ENCODE results near the gene GATAD2B. TPM values are rescaled to one million over a fixed set of nuclear protein-coding genes. Genes with fewer than 3 reads are reported as not detected.
A peak's percentile ranks its signal among the peaks of the same experiment; 100 is the strongest.

The GATAD2B gene
- total and polyA plus RNA-seq, 7 donors = 3.4 to 53.1 (median 34.8) TPM

DNA sequence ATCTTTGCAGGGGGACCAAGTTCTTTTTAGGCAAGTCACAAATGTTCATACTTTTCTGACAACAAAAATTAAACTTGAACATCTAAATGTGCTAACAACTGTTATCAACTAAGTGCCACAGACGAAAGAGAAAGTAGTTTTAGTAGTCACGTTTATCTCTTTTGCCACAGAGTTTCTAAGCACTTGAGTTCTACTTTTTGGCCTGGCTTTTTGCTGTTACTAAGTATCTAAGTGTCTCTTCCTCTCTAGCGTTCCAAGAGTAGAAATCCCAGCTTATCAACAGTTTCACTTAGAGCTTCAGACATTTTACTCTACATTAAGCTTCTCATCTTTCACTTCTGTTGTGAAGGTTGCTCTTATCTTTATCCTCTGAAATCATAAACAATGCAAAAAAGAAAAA is 34.2 kb downstream of the GATAD2B start:
- intact Hi-C loops (cut with DNase I) = no loop called here
- Histone ChIP-seq H3K36me3 (ENCODE audit: insufficient read depth in 1 of 2, low read depth in 1 of 2) (peaks cover 0 to 14% of the 10 kb centered on the region in 2 donors), H3K27me3 (ENCODE audit: insufficient read depth in 3 of 3, low read length in 2 of 3) (no peaks in the 10 kb centered on the region), H3K27ac (peak overlapping the region; percentile 23), H3K9me3 (no peaks in the 10 kb centered on the region), H3K4me3 (no peak overlapping the region), H3K4me1 (peaks cover 22% of the 10 kb centered on the region)
- WGBS, 3 donors = 33 to 61% (median 34%) methylated on average over 3 of the region's 3 CpGs
- TF ChIP-seq, protein P1, sequence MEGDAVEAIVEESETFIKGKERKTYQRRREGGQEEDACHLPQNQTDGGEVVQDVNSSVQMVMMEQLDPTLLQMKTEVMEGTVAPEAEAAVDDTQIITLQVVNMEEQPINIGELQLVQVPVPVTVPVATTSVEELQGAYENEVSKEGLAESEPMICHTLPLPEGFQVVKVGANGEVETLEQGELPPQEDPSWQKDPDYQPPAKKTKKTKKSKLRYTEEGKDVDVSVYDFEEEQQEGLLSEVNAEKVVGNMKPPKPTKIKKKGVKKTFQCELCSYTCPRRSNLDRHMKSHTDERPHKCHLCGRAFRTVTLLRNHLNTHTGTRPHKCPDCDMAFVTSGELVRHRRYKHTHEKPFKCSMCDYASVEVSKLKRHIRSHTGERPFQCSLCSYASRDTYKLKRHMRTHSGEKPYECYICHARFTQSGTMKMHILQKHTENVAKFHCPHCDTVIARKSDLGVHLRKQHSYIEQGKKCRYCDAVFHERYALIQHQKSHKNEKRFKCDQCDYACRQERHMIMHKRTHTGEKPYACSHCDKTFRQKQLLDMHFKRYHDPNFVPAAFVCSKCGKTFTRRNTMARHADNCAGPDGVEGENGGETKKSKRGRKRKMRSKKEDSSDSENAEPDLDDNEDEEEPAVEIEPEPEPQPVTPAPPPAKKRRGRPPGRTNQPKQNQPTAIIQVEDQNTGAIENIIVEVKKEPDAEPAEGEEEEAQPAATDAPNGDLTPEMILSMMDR (IDR thresholded peaks at IDR 0.05) = no peak
- ATAC-seq (no peak), DNase-seq (no peak)

DNA sequence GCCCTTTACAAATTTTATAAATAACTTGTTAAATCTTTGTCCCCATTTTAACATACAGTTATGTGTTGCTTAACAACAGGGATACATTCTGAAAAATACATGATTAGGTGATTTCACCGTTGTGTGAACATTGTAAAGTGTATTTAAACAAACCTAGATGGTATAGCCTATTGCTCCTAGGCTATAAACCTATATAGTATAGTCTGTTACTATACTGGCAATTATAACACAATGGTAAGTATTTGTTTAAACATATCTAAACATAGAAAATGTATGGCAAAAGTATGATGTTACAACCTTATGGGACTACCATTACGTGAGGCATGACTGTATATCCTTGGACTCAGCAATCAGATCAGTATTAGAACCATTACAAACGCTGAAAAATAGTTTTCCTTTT is 36.6 kb downstream of the GATAD2B start:
- no peak overlapping the region for H3K27ac ChIP-seq
- H3K36me3 ChIP-seq (ENCODE audit: insufficient read depth in 1 of 2, low read depth in 1 of 2) = peaks cover 0 to 4% of the 10 kb centered on the region in 2 donors
- ATAC-seq (no peak), DNase-seq (no peak)
- peaks cover 47% of the 10 kb centered on the region for H3K4me1 ChIP-seq
- 71 to 94% (median 82%) methylated on average over 3 of the region's 3 CpGs for WGBS, 3 donors
- H3K4me3 ChIP-seq = no peak overlapping the region
- H3K9me3 ChIP-seq = no peaks in the 10 kb centered on the region
- no peaks in the 10 kb centered on the region for H3K27me3 ChIP-seq (ENCODE audit: insufficient read depth in 3 of 3, low read length in 2 of 3)
- intact Hi-C loops (cut with DNase I) = no loop called here
- TF ChIP-seq, protein P1 (IDR thresholded peaks at IDR 0.05) = no peak

DNA sequence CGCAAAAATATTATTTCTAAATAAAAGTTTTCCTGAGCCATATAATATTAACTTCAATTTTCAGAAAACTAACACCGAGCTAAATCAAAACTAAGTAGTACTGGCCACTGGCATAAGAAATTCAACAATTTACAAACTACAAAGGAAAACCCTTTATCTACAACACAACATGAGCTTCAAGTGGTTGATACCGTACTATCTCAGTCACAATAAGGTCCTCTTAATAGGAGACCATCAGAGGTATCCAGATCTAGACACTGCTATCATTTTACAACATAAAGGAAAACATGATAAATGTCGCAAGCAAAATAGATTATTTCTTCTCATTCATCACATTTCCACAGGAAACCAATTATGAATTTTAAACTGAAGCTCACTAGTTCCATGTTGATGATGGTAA is 39.5 kb downstream of the GATAD2B start:
- Histone ChIP-seq H3K27ac (no peak overlapping the region), H3K9me3 (no peaks in the 10 kb centered on the region), H3K36me3 (ENCODE audit: insufficient read depth in 1 of 2, low read depth in 1 of 2) (no peaks in the 10 kb centered on the region), H3K27me3 (ENCODE audit: insufficient read depth in 3 of 3, low read length in 2 of 3) (no peaks in the 10 kb centered on the region), H3K4me1 (peaks cover 51% of the 10 kb centered on the region), H3K4me3 (no peak overlapping the region)
- intact Hi-C loops (cut with DNase I) = loop anchor here in 1 of 2 donors (5.0 kb wide), 1 partner anchor 39 kb away; the partner anchor contains the start of gene GATAD2B
- ATAC-seq (no peak), DNase-seq (no peak)
- TF ChIP-seq, protein P1 (IDR thresholded peaks at IDR 0.05) = no peak
- WGBS, 3 donors = 91 to 97% (median 92%) methylated on average over 4 of the region's 4 CpGs

DNA sequence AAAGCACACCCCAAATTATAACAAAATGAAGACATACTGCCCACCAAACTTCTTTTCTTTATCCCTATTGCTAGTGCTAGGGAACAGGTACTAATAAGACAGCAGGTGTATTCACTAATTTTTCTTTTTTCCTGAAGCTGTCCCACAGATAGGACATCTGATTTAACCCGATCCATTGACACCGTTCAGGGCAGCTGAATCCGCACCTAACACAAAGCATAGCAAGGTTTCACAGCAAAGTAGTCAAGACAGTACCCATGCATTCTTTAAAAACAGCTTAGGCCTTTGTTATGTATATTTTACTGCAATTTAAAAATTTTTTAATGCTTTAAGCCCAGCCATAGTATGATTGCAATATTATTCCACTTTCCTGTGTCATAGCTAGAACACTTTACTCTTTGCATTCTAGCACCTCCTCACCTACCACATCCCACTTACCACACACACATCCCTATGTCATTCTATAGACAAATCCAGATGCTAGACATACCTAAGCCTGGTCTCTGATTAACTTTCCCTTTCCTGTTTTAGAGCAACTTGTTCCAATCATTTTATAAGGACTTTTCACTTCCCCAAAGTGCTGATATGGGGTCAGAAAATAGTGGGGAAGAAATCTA is 40.4 kb downstream of the GATAD2B start:
- Histone ChIP-seq H3K36me3 (ENCODE audit: insufficient read depth in 1 of 2, low read depth in 1 of 2) (no peaks in the 10 kb centered on the region), H3K4me1 (peaks cover 44% of the 10 kb centered on the region), H3K9me3 (no peaks in the 10 kb centered on the region), H3K27ac (no peak overlapping the region), H3K27me3 (ENCODE audit: insufficient read depth in 3 of 3, low read length in 2 of 3) (no peaks in the 10 kb centered on the region), H3K4me3 (no peak overlapping the region)
- DNase-seq (no peak), ATAC-seq (no peak)
- 65 to 76% (median 73%) methylated on average over 3 of the region's 3 CpGs for whole genome bisulfite sequencing, 3 donors
- TF ChIP-seq, protein P1 (IDR thresholded peaks at IDR 0.05) = no peak
- intact Hi-C loops (cut with DNase I) = loop anchor here in 1 of 2 donors (5.0 kb wide), 1 partner anchor 40 kb away; the partner anchor contains the start of gene GATAD2B

Data from psoas muscle (tissue), 8 donors.